HG03354 (cell line): ENCODE results near the gene KRT71.
"Not testable (repeated sequence)": the region's sequence is repeated elsewhere in the genome, so short reads cannot be mapped to it uniquely, and the experiment has no call there.

Source experiments
- ATAC-seq: cut with Tn5 transposase; IDR thresholded peaks from one replicate; pipeline ENCODE4 v1.9.1; 2021; ENCODE audit warnings: mild to moderate bottlenecking; ENCODE audit not compliant: unreplicated experiment, poor library complexity, severe bottlenecking

KRT71 gene

DNA sequence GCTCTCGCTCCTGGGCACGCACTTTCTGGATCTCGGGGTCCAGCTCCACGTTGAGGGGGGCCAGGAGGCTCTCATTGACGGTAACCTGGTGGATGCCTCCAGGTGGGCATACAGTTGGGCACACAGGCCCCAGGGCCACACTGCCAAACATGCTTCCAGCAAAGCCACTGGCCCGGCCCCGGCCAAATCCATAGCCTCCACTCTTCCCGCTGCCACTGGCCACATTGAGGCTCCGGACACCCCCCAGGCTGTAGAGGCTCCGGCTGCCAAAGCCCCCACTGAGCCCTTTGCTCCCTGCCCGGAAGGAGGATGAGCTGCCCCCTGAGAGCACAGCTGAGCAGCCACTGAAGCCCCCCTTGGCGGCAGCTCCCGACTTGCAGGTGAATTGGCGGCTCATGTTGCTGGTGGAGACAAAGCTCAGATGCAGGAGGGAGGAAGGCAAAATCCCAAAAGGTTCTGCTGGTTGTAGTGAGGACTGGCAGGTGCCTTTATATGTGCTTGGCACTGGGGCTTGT lies at the start of gene KRT71:
Gene KRT71, minus strand, starts transcription at position 465 of the 515 bp plus-strand sequence. Its CDS starts 68 bp downstream, at position 397.
- no peak for ATAC-seq

GRCh38 chr12:52602552-52602951 lies 49.6 kb upstream of the KRT71 start:
- ATAC-seq, result no peak

GRCh38 chr12:52601671-52602070 lies 48.7 kb upstream of the KRT71 start:
- no peak for ATAC-seq

- no peak for ATAC-seq
Observed at GRCh38 chr12:52600941-52601481, 48.1 kb upstream of the KRT71 start, which contains the start of gene KRT72. Gene KRT72, minus strand, starts transcription at chr12:52601463. Its CDS starts 11 bp downstream, at chr12:52601452.

GRCh38 chr12:52600475-52600874 lies 47.5 kb upstream of the KRT71 start:
- ATAC-seq, result no peak

DNA sequence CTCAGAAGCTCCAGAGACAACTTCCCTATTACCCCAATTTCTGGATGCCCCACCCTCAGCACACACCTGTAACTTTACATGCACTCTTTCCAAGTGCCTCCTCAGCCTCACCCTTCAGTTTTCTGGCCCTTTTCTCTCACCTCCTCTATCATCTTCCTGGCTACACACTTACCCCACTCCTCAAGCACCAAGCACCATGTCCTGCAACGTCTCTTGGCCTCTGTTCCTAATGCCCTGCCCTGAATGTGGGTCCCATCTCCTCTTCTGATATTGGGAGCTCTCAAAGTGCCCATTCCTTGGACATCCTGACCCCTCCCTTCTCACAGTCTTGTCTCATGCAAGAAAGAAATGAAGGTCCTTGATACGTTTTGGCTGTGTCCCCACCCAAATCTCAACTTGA lies 47.1 kb upstream of the KRT71 start:
- no peak for ATAC-seq

GRCh38 chr12:52598966-52599365 lies 46.0 kb upstream of the KRT71 start:
- ATAC-seq, result no peak

DNA sequence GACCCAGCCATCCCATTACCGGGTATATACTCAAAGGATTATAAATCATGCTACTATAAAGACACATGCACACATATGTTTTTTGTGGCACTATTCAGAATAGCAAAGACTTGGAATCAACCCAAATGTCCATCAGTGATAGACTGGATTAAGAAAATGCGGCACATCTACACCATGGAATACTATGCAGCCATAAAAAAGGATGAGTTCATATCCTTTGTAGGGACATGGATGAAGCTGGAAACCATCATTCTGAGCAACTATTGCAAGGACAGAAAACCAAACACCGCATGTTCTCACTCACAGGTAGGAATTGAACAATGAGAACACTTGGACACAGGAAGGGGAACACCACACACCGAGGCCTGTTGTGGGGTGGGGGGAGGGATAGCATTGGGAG lies 41.3 kb upstream of the KRT71 start:
- ATAC-seq, result not testable (repeated sequence)

GRCh38 chr12:52591521-52591920 lies 38.6 kb upstream of the KRT71 start:
- ATAC-seq, result no peak

DNA sequence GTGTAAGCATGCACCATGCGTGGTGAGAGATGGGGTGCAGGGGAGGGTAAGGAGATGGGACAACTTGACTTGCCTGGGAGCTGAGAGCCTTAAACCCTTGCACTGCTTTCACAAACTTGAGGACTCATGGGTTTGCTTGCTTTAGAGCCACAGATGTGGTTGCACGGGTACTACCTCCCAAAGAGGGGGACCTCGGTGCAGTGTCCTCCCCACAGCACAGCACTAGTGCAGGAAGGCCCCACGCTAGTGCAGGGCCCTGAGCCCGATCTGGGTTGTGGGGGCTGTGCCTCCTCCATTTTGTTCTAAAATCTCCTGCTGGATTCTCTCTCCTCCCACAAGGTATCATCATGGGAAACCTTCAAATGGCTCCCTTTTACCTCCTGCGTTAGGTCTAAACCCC lies 37.1 kb upstream of the KRT71 start:
- no peak for ATAC-seq

GRCh38 chr12:52587563-52587962 lies 34.6 kb upstream of the KRT71 start:
- no peak for ATAC-seq

DNA sequence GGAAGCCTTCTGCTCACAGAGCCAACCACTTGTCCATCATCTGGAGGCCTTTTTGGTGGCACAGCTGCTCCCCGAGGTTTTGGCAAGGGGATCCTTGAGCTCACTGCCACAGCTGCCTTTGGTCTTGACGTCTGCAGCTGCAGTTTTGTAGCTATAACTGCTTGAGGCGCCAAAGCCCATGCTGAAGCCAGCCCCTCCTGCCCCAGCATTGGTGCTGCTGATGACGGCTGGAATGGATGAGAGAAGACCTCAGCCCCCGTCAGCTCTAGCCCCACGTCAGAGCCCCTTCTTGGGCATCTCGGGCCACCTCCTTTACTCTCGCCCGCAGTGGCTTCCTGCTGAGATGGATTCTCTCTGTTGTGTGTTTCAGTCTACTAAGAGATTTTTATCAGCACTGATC lies 33.0 kb upstream of the KRT71 start:
- ATAC-seq, result no peak

GRCh38 chr12:52585066-52585465 lies 32.1 kb upstream of the KRT71 start:
- no peak for ATAC-seq

- no peak for ATAC-seq
Observed at GRCh38 chr12:52584156-52584682, 31.3 kb upstream of the KRT71 start.

GRCh38 chr12:52582971-52583456 lies 30.1 kb upstream of the KRT71 start:
- no peak for ATAC-seq

- ATAC-seq, result no peak
Observed at GRCh38 chr12:52582486-52582885, 29.5 kb upstream of the KRT71 start.

DNA sequence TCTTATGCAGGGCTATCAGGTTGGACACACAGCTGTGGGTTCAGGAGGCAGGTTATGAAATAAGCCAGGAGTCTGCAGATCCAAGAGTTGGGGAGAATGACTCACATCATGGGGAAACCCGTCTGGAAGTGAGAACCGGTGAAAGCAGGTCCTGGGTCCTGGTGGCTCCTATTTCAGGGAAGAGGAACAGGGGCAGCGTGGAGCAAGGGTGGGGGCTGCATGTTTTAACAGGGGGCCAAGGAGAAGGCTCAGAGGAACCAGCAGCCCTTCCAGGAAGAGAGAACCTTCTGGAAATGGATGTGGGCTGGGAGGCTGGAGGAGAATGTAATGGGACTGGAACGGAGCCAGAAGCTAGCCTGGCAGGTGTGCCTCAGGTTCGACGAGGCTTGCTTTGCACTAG lies 28.5 kb upstream of the KRT71 start:
- no peak for ATAC-seq

GRCh38 chr12:52581066-52581465 lies 28.1 kb upstream of the KRT71 start:
- no peak for ATAC-seq

DNA sequence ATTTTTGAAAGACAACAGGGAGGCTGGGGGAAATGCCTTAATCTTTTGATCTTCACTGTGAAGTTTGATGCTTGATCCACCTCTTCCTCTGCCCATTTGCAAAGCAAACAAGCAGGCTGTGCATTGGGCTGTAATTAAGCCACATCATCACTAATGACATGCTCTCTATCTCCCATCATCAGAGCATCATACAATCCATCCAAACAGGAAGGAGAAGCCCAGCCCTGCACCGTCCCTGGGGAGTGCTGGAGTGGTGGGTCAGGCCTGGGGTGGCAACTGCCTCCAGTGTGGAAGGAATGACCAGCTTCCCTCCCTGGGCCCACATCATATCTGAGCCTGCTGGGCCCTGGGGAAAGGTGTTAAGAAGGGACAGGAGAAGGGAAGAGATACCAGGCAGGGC lies 27.6 kb upstream of the KRT71 start:
- ATAC-seq, result no peak

DNA sequence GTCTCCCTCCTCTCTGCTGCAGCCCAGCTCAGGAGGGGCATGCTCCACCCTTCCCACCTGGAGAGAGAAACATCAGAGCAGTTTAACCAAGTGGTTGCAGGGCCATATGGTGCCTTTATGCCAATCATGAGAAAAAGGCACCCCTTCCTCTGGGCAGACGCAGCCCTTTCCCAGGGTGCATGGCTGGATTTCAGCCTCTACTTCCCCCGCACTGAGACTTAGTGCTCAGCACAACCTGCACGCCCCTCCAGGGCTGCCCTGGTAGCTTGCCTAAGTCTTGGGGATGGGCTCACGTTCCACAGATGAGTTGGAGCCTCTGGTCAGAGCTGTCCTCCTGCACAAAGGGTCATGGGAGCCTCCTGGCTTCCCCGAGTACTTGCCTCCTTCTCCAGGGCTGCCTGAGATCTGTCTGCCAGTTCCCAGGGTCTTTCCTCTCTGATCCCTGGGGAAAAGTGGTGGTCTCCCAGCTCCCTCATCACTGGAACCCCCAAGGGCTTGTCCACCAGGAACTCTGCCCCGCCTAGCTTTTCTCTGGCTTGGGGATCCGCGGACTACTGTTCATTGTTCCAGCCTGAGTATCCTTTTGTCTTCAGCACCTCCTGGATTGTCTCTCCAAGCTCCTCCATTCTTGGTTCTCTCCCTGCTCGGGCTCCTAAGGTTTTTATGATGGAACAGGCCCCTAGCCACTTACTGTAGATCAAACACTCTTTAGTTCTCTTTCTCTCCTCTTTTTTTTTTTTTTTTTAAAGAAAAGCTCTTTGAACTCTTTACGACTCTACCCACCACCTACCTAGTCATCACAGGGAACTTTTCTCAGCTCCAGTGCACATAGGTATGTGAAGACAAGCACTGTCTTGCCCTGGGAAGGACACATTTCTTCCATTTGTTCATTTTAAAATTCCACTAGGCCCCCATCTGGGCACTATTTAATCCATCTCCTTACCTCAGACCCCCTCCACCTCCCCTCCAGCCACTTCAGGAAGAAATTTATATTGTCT lies 26.8 kb upstream of the KRT71 start:
- no peak for ATAC-seq
